GM23248 (cell line): Measurements from ENCODE around the gene LBHD1.

Experiments
- EZH2 ChIP-seq: fragments of 200-600 bp; sonication (generic); IDR thresholded peaks from 2 replicates; pipeline ENCODE4 v1.6.1; 2018; ENCODE audit warnings: antibody characterized with exemption, mild to moderate bottlenecking; ENCODE audit not compliant: insufficient read depth, poor library complexity, severe bottlenecking
- EZH2phosphoT487 ChIP-seq: fragments of 200-600 bp; sonication (generic); IDR thresholded peaks from 2 replicates; pipeline ENCODE4 v1.6.1; 2018; ENCODE audit warnings: antibody characterized with exemption, moderate library complexity, mild to moderate bottlenecking, low read depth; ENCODE audit not compliant: insufficient read depth

DNA sequence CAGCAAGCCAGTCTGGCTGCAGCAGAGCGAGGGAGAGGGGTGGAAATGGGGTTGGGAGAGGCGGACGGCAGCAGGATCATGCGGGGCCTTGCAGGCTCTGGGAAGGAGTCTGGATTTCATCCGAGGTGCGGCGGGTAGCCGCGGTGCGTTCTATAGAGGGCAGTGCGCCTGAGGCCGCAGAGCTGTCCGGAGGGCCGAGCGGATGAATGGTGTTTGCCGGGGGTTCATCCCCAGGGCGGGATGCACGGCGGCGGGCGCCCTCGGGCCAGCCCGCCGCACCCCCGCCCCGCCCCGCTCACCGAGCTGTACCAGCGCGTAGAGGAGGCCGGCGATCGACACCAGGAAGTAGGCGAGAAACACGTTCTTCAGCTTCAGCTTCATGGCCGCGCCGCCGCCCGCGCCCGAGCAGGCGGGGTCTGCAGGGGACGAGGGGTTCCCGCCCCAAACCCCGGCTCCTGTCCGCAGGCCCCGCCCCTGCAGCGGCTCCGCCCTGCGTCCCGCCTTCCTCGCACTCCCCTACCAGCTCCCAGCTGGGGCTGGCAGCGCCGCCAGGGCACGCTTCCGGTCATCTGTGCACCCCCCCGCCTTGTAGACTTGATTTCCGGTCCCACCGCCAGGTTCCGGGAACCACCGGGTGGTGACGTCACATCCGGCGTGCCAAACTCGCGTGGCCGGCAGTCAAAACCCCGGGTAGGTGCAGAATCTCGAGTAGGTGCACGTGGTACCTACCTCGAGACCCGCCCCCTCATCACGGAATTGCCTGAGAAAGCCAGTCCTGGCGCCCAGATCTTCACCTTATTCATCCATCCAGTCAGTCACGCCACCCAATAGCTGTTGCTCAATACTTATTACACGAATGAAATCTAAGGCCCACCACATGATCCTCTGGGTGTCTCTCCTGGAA is 50.2 kb downstream of the LBHD1 start, which contains the start of gene B3GAT3:
- TF ChIP-seq EZH2: no peak
- no peak for TF ChIP-seq EZH2phosphoT487
